Upper lobe of left lung (tissue), 6 donors: ENCODE measurements around the gene ZSCAN1. TPM values are rescaled to one million over a fixed set of nuclear protein-coding genes. Genes with fewer than 3 reads are reported as not detected.
A peak's percentile ranks its signal among the peaks of the same experiment; 100 is the strongest.

Experiments used
- ATAC-seq, 2 donors: fragments of 200-7000 bp; cut with Tn5 transposase; one replicate each; pipeline ENCODE4 v1.9.1; 2022; ENCODE audit warnings: mild to moderate bottlenecking in 2 of 2, moderate library complexity in 2 of 2; ENCODE audit not compliant: low FRiP score in 2 of 2
- DNase-seq, 2 donors: peaks; one replicate each; pipeline ENCODE4 v3.0.0-alpha.2; 2019 to 2020
- H3K27ac ChIP-seq, 4 donors: fragments of 200-600 bp; sonication (generic); one replicate each; pipeline ENCODE4 v1.5.1; 2016 to 2019
- H3K27me3 ChIP-seq, 4 donors: fragments of 200-600 bp; sonication (generic); one replicate each; pipeline ENCODE4 v1.5.1; 2017 to 2019
- H3K36me3 ChIP-seq, 4 donors: fragments of 200-600 bp; sonication (generic); one replicate each; pipeline ENCODE4 v1.5.1; 2016 to 2019
- H3K4me1 ChIP-seq, 4 donors: fragments of 200-600 bp; sonication (generic); one replicate each; pipeline ENCODE4 v1.5.1; 2018 to 2019
- H3K4me3 ChIP-seq, 4 donors: fragments of 200-600 bp; sonication (generic); one replicate each; pipeline ENCODE4 v1.5.1; 2017 to 2019; ENCODE audit warnings: mild to moderate bottlenecking in 2 of 4, moderate library complexity in 1 of 4
- H3K9me3 ChIP-seq, 4 donors: fragments of 200-600 bp; sonication (generic); one replicate each; pipeline ENCODE4 v1.5.1; 2018 to 2019
- CTCF ChIP-seq, 6 experiments: fragments of 450-650 bp in 4 of 6; fragments of 200-600 bp in 2 of 6; sonication (generic) in 2 of 6; IDR thresholded peaks; one replicate each; pipeline ENCODE4 v1.5.1; 2016 to 2019; ENCODE audit warnings: antibody characterized with exemption in 6 of 6
- EP300 ChIP-seq, 4 donors: sonication (generic); formaldehyde crosslinking; IDR thresholded peaks; one replicate each; pipeline ENCODE4 v1.5.1; 2017; ENCODE audit warnings: antibody characterized with exemption in 4 of 4, control low read depth in 2 of 4
- POLR2A ChIP-seq, 4 donors: fragments of 450-650 bp; IDR thresholded peaks; one replicate each; pipeline ENCODE4 v1.5.1; 2016 to 2017; ENCODE audit warnings: antibody characterized with exemption in 4 of 4, mild to moderate bottlenecking in 2 of 4
- POLR2AphosphoS5 ChIP-seq, 2 donors: sonication (generic); formaldehyde crosslinking; IDR thresholded peaks; one replicate each; pipeline ENCODE4 v1.5.1; 2017; ENCODE audit warnings: antibody characterized with exemption in 2 of 2
- WGBS, 2 donors: methylation state at CpG; one replicate each; pipeline ENCODE4 v1.1.5; 2017 to 2018; 5-methylcytosine and 5-hydroxymethylcytosine counted together
- total RNA-seq, 6 donors: library from RNA; depleted of rRNA in 4 of 6; stranded (reverse); fragments of >200 nt in 4 of 6; gene quantifications; one replicate each; pipeline versions ENCODE4 v1.1.0 to v1.2.1, GENCODE V29; 2016 to 2021
- donor health status: DM: no; HTN: no; CAD: no; lungs with moderate emphysema.
- donor health status: DM: no; HTN: yes; CAD: no; lungs with severe emphysema.

Gene ZSCAN1
- total RNA-seq, 6 donors from 2014 or later, result 0.61 to 2.1 (median 1.4) TPM; not detected in 3

- H3K4me3 ChIP-seq, result no peak overlapping the region
- WGBS, 2 donors, result 98% methylated on average over 50 to 62 of the region's 69 CpGs
- TF ChIP-seq POLR2AphosphoS5 (IDR thresholded peaks at IDR 0.05) (no peak), EP300 (IDR thresholded peaks at IDR 0.05) (no peak), CTCF (IDR thresholded peaks at IDR 0.05) (no peak), POLR2A (IDR thresholded peaks at IDR 0.05) (no peak)
- peaks cover 5 to 93% (median 77%) of the 10 kb centered on the region in 4 donors for H3K9me3 ChIP-seq
- DNase-seq, result peak in 1 of 2 donors; percentile 78
- peaks cover 0 to 52% (median 36%) of the 10 kb centered on the region in 4 donors for H3K36me3 ChIP-seq
- no peaks in the 10 kb centered on the region for H3K4me1 ChIP-seq
- no peaks in the 10 kb centered on the region for H3K27me3 ChIP-seq
- no peak overlapping the region for H3K27ac ChIP-seq
- ATAC-seq, result peak in 1 of 2 donors; percentile 21
Observed at GRCh38 chr19:58084596-58085347, 50.9 kb downstream of the ZSCAN1 start.

- TF ChIP-seq POLR2A (IDR thresholded peaks at IDR 0.05), result no peak
- TF ChIP-seq POLR2AphosphoS5 (IDR thresholded peaks at IDR 0.05), result no peak
- no peak for TF ChIP-seq CTCF (IDR thresholded peaks at IDR 0.05)
- TF ChIP-seq EP300 (IDR thresholded peaks at IDR 0.05), result no peak
- Histone ChIP-seq H3K27me3 (no peaks in the 10 kb centered on the region), H3K4me3 (no peak overlapping the region), H3K9me3 (peaks cover 5 to 93% (median 75%) of the 10 kb centered on the region in 4 donors), H3K27ac (no peak overlapping the region), H3K36me3 (peaks cover 0 to 54% (median 38%) of the 10 kb centered on the region in 4 donors), H3K4me1 (no peaks in the 10 kb centered on the region)
- peak; percentile 20 to 23 for ATAC-seq
- WGBS, 2 donors, result 98% methylated on average over 9 to 20 of the region's 29 CpGs
- peak in 1 of 2 donors; percentile 71 for DNase-seq
Observed at GRCh38 chr19:58085348-58085875, 51.6 kb downstream of the ZSCAN1 start.

GRCh38 chr19:58086825-58087710, 53.2 kb downstream of the ZSCAN1 start:
- H3K4me1 ChIP-seq, result no peaks in the 10 kb centered on the region
- peaks cover 0 to 85% (median 65%) of the 10 kb centered on the region in 4 donors for H3K9me3 ChIP-seq
- DNase-seq (peak in 1 of 2 donors; percentile 48), ATAC-seq (peak in 1 of 2 donors; percentile 3)
- WGBS, 2 donors, result 93 to 94% methylated on average over 15 to 22 of the region's 23 CpGs
- TF ChIP-seq POLR2AphosphoS5 (IDR thresholded peaks at IDR 0.05), result no peak
- TF ChIP-seq EP300 (IDR thresholded peaks at IDR 0.05), result no peak
- no peak for TF ChIP-seq POLR2A (IDR thresholded peaks at IDR 0.05)
- TF ChIP-seq CTCF (IDR thresholded peaks at IDR 0.05), result no peak
- H3K27ac ChIP-seq, result no peak overlapping the region
- no peak overlapping the region for H3K4me3 ChIP-seq
- no peaks in the 10 kb centered on the region for H3K27me3 ChIP-seq
- H3K36me3 ChIP-seq, result peaks cover 0 to 54% (median 38%) of the 10 kb centered on the region in 4 donors

- Histone ChIP-seq H3K36me3 (peaks cover 0 to 54% (median 38%) of the 10 kb centered on the region in 4 donors), H3K4me3 (no peak overlapping the region), H3K27me3 (no peaks in the 10 kb centered on the region), H3K9me3 (peaks cover 0 to 79% (median 61%) of the 10 kb centered on the region in 4 donors), H3K27ac (no peak overlapping the region), H3K4me1 (no peaks in the 10 kb centered on the region)
- DNase-seq, result peak in 1 of 2 donors; percentile 39
- 80 to 94% methylated on average over 2 to 11 of the region's 13 CpGs for WGBS, 2 donors
- TF ChIP-seq POLR2A (IDR thresholded peaks at IDR 0.05) (no peak), EP300 (IDR thresholded peaks at IDR 0.05) (no peak), CTCF (IDR thresholded peaks at IDR 0.05) (no peak), POLR2AphosphoS5 (IDR thresholded peaks at IDR 0.05) (no peak)
- no peak for ATAC-seq
Observed at GRCh38 chr19:58088521-58089052, 54.8 kb downstream of the ZSCAN1 start.
